GM12878 (cell line): Measurements from ENCODE around the gene MCM9.

Experiments
- EGR1 ChIP-seq, 2 experiments: IDR thresholded peaks; 1 replicate in 1 of 2; 2 replicates in 1 of 2; pipeline ENCODE4 v1.6.1; 2011 to 2012; ENCODE audit warnings: low read depth in 2 of 2, low read length in 2 of 2, borderline replicate concordance in 1 of 2, mild to moderate bottlenecking in 1 of 2, moderate library complexity in 1 of 2
- HDAC6 ChIP-seq: fragments of 200-600 bp; sonication (generic); IDR thresholded peaks from one replicate; pipeline ENCODE4 v1.8.0; 2017; ENCODE audit warnings: antibody characterized with exemption; ENCODE audit not compliant: unreplicated experiment
- NRF1 ChIP-seq: conservative IDR thresholded peaks from 2 replicates; pipeline ENCODE4 v1.6.1; 2011; ENCODE audit warnings: mild to moderate bottlenecking, low read depth, low read length, improper control_type of control experiment
- RB1 ChIP-seq: fragments of 450-650 bp; formaldehyde crosslinking; IDR thresholded peaks from 2 replicates; pipeline ENCODE4 v1.6.1; 2017; ENCODE audit warnings: mild to moderate bottlenecking, borderline replicate concordance
- RELA ChIP-seq: fragments of 450-650 bp; IDR thresholded peaks from 2 replicates; pipeline ENCODE4 v1.8.0; 2014; ENCODE audit warnings: borderline replicate concordance; ENCODE audit not compliant: partially characterized antibody
- REST ChIP-seq: IDR thresholded peaks from 2 replicates; pipeline ENCODE4 v1.6.1; 2012; ENCODE audit warnings: mild to moderate bottlenecking, low read depth, low read length
- TARDBP ChIP-seq: IDR thresholded peaks from 2 replicates; pipeline ENCODE4 v1.6.1; 2016; ENCODE audit warnings: borderline replicate concordance
- TF ChIP-seq, protein P1 (sequence below), 3 experiments: IDR thresholded peaks in 2 of 3; conservative IDR thresholded peaks in 1 of 3; 2 replicates each; pipeline ENCODE4 v1.5.1; 2011; ENCODE audit warnings: low read depth in 3 of 3, low read length in 3 of 3, mild to moderate bottlenecking in 3 of 3, control low read depth in 2 of 3, moderate library complexity in 2 of 3, inconsistent platforms in 1 of 3, mixed read lengths in 1 of 3; ENCODE audit not compliant: control insufficient read depth in 2 of 3, insufficient read depth in 1 of 3; ENCODE audit errors: extremely low read depth in 1 of 3

- no peak for TF ChIP-seq NRF1
- TF ChIP-seq REST, result no peak
- no peak for TF ChIP-seq EGR1 (IDR thresholded peaks at IDR 0.05; ENCODE audit: borderline replicate concordance in 1 of 2, low read depth in 2 of 2, low read length in 2 of 2)
- TF ChIP-seq, protein P1, sequence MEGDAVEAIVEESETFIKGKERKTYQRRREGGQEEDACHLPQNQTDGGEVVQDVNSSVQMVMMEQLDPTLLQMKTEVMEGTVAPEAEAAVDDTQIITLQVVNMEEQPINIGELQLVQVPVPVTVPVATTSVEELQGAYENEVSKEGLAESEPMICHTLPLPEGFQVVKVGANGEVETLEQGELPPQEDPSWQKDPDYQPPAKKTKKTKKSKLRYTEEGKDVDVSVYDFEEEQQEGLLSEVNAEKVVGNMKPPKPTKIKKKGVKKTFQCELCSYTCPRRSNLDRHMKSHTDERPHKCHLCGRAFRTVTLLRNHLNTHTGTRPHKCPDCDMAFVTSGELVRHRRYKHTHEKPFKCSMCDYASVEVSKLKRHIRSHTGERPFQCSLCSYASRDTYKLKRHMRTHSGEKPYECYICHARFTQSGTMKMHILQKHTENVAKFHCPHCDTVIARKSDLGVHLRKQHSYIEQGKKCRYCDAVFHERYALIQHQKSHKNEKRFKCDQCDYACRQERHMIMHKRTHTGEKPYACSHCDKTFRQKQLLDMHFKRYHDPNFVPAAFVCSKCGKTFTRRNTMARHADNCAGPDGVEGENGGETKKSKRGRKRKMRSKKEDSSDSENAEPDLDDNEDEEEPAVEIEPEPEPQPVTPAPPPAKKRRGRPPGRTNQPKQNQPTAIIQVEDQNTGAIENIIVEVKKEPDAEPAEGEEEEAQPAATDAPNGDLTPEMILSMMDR (IDR thresholded peaks at IDR 0.05 in 2 of 3, conservative IDR thresholded peaks at IDR 0.05 in 1 of 3; ENCODE audit: control insufficient read depth in 2 of 3, extremely low read depth in 1 of 3, insufficient read depth in 1 of 3, low read depth in 3 of 3, low read length in 3 of 3), result no peak
- TF ChIP-seq RB1, result no peak
- no peak for TF ChIP-seq HDAC6
- no peak for TF ChIP-seq TARDBP
- no peak for TF ChIP-seq RELA
Observed at GRCh38 chr6:118876198-118876597, 58.8 kb downstream of the MCM9 start.
